ENCODE data around the gene PDPK1. TPM values are rescaled to one million over a fixed set of nuclear protein-coding genes. Genes with fewer than 3 reads are reported as not detected.

The PDPK1 gene
- total RNA-seq, 1 experiment from 2014 or later = 31.6 TPM

DNA sequence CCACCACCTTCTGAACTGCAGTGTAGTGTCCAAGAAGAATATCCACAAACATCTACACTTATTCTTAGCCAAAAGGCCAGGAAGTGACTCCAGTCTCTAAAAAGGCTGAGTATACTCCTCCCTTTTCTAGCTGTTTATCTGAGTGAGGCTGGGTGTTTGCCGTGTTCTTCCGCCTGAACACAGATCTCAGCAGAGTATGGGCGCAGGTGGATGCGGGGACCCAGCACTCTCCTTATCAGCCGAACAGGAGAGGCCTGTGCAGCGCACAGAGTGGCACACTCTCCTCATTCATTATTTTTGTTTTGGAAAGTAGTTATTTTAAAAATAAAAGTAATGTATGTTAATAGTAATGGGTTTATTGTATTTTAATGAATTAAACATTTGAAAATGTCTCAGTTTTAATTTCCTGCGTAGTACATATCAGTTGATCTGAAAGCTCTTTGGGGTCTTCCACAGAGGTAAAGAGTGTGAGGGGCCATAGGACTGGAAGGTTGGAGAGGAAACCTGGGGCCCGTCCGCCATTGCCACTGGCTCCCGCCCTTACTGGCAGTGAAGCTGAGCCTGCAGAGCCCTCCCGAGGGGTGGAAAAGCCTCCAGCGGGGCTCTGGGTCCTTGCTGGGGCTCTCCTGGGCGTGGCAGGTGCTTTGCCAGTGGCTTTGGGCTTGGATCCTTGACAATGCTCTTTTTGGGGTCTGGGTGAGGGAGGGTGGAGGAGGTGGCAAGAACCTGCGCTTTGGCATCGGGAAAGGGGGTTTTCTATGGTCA, 53.8 kb downstream of the PDPK1 start:
- Histone ChIP-seq H3K9me3 (ENCODE audit: low read depth, low read length, poor library complexity, severe bottlenecking) (no peaks in the 10 kb centered on the region), H3K27me3 (replicated peaks; ENCODE audit: insufficient read depth, low read depth, low read length, poor library complexity) (no peaks in the 10 kb centered on the region), H3K27ac (ENCODE audit: low read depth, low read length, poor library complexity, severe bottlenecking) (no peak overlapping the region), H3K4me1 (ENCODE audit: insufficient read depth, low read length, poor library complexity, severe bottlenecking) (no peaks in the 10 kb centered on the region), H3K4me3 (ENCODE audit: low read depth, low read length, poor library complexity, severe bottlenecking) (no peak overlapping the region), H3K36me3 (ENCODE audit: insufficient read depth, low read length, poor library complexity, severe bottlenecking) (peaks cover 7% of the 10 kb centered on the region)
- TF ChIP-seq EZH2 (IDR thresholded peaks at IDR 0.05; ENCODE audit: borderline replicate concordance, low read depth, low read length, poor library complexity, severe bottlenecking) (no peak), CTCF (conservative IDR thresholded peaks at IDR 0.05; ENCODE audit: low read depth, low read length) (no peak)
- CTCF ChIA-PET = no interaction called here
- BruUV-seq (replicated peaks) = no TSS peak
- intact Hi-C loops (cut with micrococcal nuclease; ENCODE audit: unreplicated experiment) = no loop called here
- POLR2A ChIA-PET (ENCODE audit: low non-redundant PET) = no interaction called here
- DNase-seq (ENCODE audit: low spot score) = no peak

GRCh38 chr16:2592786-2593185, 55.0 kb downstream of the PDPK1 start:
- Histone ChIP-seq H3K4me1 (ENCODE audit: insufficient read depth, low read length, poor library complexity, severe bottlenecking) (no peaks in the 10 kb centered on the region), H3K4me3 (ENCODE audit: low read depth, low read length, poor library complexity, severe bottlenecking) (no peak overlapping the region), H3K27ac (ENCODE audit: low read depth, low read length, poor library complexity, severe bottlenecking) (no peak overlapping the region), H3K27me3 (replicated peaks; ENCODE audit: insufficient read depth, low read depth, low read length, poor library complexity) (no peaks in the 10 kb centered on the region), H3K9me3 (ENCODE audit: low read depth, low read length, poor library complexity, severe bottlenecking) (no peaks in the 10 kb centered on the region), H3K36me3 (ENCODE audit: insufficient read depth, low read length, poor library complexity, severe bottlenecking) (peaks cover 7% of the 10 kb centered on the region)
- POLR2A ChIA-PET (ENCODE audit: low non-redundant PET) = no interaction called here
- intact Hi-C loops (cut with micrococcal nuclease; ENCODE audit: unreplicated experiment) = no loop called here
- no peak for TF ChIP-seq CTCF (conservative IDR thresholded peaks at IDR 0.05; ENCODE audit: low read depth, low read length)
- no peak for TF ChIP-seq EZH2 (IDR thresholded peaks at IDR 0.05; ENCODE audit: borderline replicate concordance, low read depth, low read length, poor library complexity, severe bottlenecking)
- no TSS peak for BruUV-seq (replicated peaks)
- no peak for DNase-seq (ENCODE audit: low spot score)
- CTCF ChIA-PET = no interaction called here

DNA sequence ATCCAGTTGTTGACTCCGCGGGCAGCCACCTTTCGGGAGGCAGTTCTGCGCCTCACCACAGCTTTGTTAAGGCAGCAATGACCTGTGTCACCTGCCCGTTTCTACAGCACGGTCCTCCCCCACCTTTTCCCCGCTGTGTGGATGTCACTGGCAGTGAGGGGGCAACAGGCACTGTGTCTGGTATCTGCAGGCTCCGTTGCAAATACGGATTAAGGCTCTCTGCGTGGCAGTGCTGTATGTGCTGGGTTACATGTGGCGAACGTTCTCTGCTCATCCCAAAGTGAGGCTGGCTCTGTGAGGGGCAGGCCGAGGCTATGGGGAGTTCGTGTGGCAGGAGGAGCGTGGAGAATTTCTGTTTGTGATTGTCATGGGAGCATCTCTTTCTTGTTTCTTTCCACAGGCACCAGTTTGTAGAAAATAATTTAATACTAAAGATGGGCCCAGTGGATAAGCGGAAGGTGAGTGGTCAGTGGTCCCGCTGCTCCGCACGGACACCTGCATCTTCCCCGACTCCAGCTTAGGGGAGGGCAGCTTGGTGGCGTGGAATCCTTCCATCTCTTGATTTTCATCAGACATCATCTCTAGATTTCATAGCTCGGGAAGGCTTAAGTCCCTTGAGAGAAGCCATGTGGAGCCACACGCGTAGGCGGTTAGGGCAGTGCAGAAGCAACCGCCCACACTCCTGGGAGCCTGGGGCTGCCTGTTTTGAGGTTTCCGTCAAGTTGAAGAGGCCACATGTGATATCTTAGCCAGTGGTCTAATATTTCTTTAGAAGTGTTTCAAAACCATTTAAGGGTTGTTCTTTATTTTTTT, 57.8 kb downstream of the PDPK1 start:
- Histone ChIP-seq H3K9me3 (ENCODE audit: low read depth, low read length, poor library complexity, severe bottlenecking) (no peaks in the 10 kb centered on the region), H3K27me3 (replicated peaks; ENCODE audit: insufficient read depth, low read depth, low read length, poor library complexity) (no peaks in the 10 kb centered on the region), H3K27ac (ENCODE audit: low read depth, low read length, poor library complexity, severe bottlenecking) (no peak overlapping the region), H3K4me3 (ENCODE audit: low read depth, low read length, poor library complexity, severe bottlenecking) (no peak overlapping the region), H3K36me3 (ENCODE audit: insufficient read depth, low read length, poor library complexity, severe bottlenecking) (peaks cover 10% of the 10 kb centered on the region), H3K4me1 (ENCODE audit: insufficient read depth, low read length, poor library complexity, severe bottlenecking) (no peaks in the 10 kb centered on the region)
- CTCF ChIA-PET = no interaction called here
- intact Hi-C loops (cut with micrococcal nuclease; ENCODE audit: unreplicated experiment) = no loop called here
- DNase-seq (ENCODE audit: low spot score) = no peak
- BruUV-seq (replicated peaks) = no TSS peak
- POLR2A ChIA-PET (ENCODE audit: low non-redundant PET) = no interaction called here
- TF ChIP-seq CTCF (conservative IDR thresholded peaks at IDR 0.05; ENCODE audit: low read depth, low read length) (no peak), EZH2 (IDR thresholded peaks at IDR 0.05; ENCODE audit: borderline replicate concordance, low read depth, low read length, poor library complexity, severe bottlenecking) (no peak)
